Thoracic aorta (tissue), 2 donors: ENCODE measurements around the gene PGM2L1. TPM values are rescaled to one million over a fixed set of nuclear protein-coding genes. Genes with fewer than 3 reads are reported as not detected.

Experiments used
- ATAC-seq: fragments of 150-250 bp; one replicate; pipeline ENCODE4 v1.8.0; 2017; ENCODE audit warnings: low read depth; ENCODE audit not compliant: insufficient number of reproducible peaks, low FRiP score
- DNase-seq: peaks from one replicate; pipeline ENCODE4 v3.0.0-alpha.2; 2020; ENCODE audit warnings: low spot score
- H3K27ac ChIP-seq, 2 donors: fragments of 200-600 bp; sonication (generic); 1 replicate in 1 of 2; 2 replicates in 1 of 2; pipeline ENCODE4 v1.5.1; 2016; ENCODE audit warnings: mild to moderate bottlenecking in 2 of 2, moderate library complexity in 2 of 2
- H3K27me3 ChIP-seq: fragments of 200-600 bp; sonication (generic); replicated peaks from 2 replicates; pipeline ENCODE4 v1.6.0; 2016; ENCODE audit warnings: mild to moderate bottlenecking; ENCODE audit not compliant: insufficient read depth
- H3K36me3 ChIP-seq: fragments of 200-600 bp; sonication (generic); one replicate; pipeline ENCODE4 v1.5.1; 2016
- H3K4me1 ChIP-seq, 2 donors: fragments of 200-600 bp; sonication (generic); 1 replicate in 1 of 2; 2 replicates in 1 of 2; pipeline versions ENCODE4 v1.5.1 to v1.6.0; 2016; ENCODE audit warnings: low read depth in 2 of 2, mild to moderate bottlenecking in 1 of 2; ENCODE audit not compliant: control insufficient read depth in 1 of 2
- H3K4me3 ChIP-seq: fragments of 200-600 bp; sonication (generic); 2 replicates; pipeline ENCODE4 v1.5.1; 2016; ENCODE audit warnings: mild to moderate bottlenecking
- H3K9me3 ChIP-seq: fragments of 200-600 bp; sonication (generic); 2 replicates; pipeline ENCODE4 v1.5.1; 2016
- CTCF ChIP-seq: fragments of 200-600 bp; sonication (generic); IDR thresholded peaks from one replicate; pipeline ENCODE4 v1.5.1; 2019; ENCODE audit warnings: antibody characterized with exemption
- total RNA-seq, 2 donors: library from RNA; depleted of rRNA; stranded (reverse); fragments of >200 nt; gene quantifications; one replicate each; pipeline versions ENCODE4 v1.1.0 to v1.2.3, GENCODE V29; 2016

PGM2L1 gene
- total RNA-seq, 2 donors from 2014 or later: 8.9 to 12.4 TPM

GRCh38 chr11:74390697-74391096 is 7.5 kb downstream of the PGM2L1 start:
- Histone ChIP-seq H3K27ac (no peak overlapping the region), H3K4me3 (no peak overlapping the region), H3K4me1 (peaks cover 0 to 4% of the 10 kb centered on the region in 2 donors), H3K27me3 (no peaks in the 10 kb centered on the region), H3K36me3 (no peaks in the 10 kb centered on the region), H3K9me3 (no peaks in the 10 kb centered on the region)
- no peak for TF ChIP-seq CTCF
- ATAC-seq: no peak
- DNase-seq: no peak

GRCh38 chr11:74388678-74389327 is 9.4 kb downstream of the PGM2L1 start:
- no peaks in the 10 kb centered on the region for H3K27me3 ChIP-seq
- ATAC-seq (no peak), DNase-seq (peak; percentile 19)
- no peaks in the 10 kb centered on the region for H3K4me1 ChIP-seq
- H3K27ac ChIP-seq: no peak overlapping the region
- no peak overlapping the region for H3K4me3 ChIP-seq
- no peaks in the 10 kb centered on the region for H3K36me3 ChIP-seq
- peak; percentile 64 for TF ChIP-seq CTCF
- H3K9me3 ChIP-seq: no peaks in the 10 kb centered on the region

- Histone ChIP-seq H3K27ac (no peak overlapping the region), H3K9me3 (no peaks in the 10 kb centered on the region), H3K4me3 (no peak overlapping the region), H3K4me1 (no peaks in the 10 kb centered on the region), H3K27me3 (no peaks in the 10 kb centered on the region), H3K36me3 (no peaks in the 10 kb centered on the region)
- ATAC-seq (no peak), DNase-seq (no peak)
- no peak for TF ChIP-seq CTCF
Measured at GRCh38 chr11:74384641-74385040, 13.6 kb downstream of the PGM2L1 start.

- DNase-seq (no peak), ATAC-seq (no peak)
- Histone ChIP-seq H3K27me3 (no peaks in the 10 kb centered on the region), H3K36me3 (no peaks in the 10 kb centered on the region), H3K4me3 (no peak overlapping the region), H3K27ac (no peak overlapping the region), H3K9me3 (no peaks in the 10 kb centered on the region), H3K4me1 (no peaks in the 10 kb centered on the region)
- no peak for TF ChIP-seq CTCF
Measured at GRCh38 chr11:74380746-74381439, 17.3 kb downstream of the PGM2L1 start.

- Histone ChIP-seq H3K9me3 (no peaks in the 10 kb centered on the region), H3K36me3 (peaks cover 4% of the 10 kb centered on the region), H3K4me3 (no peak overlapping the region), H3K27me3 (no peaks in the 10 kb centered on the region), H3K27ac (no peak overlapping the region), H3K4me1 (no peaks in the 10 kb centered on the region)
- ATAC-seq: no peak
- no peak for DNase-seq
- no peak for TF ChIP-seq CTCF
Measured at GRCh38 chr11:74377689-74378088, 20.5 kb downstream of the PGM2L1 start.
